Uterus (tissue), 4 donors: Measurements from ENCODE around the gene DEDD2. TPM values are rescaled to one million over a fixed set of nuclear protein-coding genes. Genes with fewer than 3 reads are reported as not detected.

Experiments
- DNase-seq, 2 donors: peaks; one replicate each; pipeline ENCODE4 v3.0.0-alpha.2; 2019 to 2020
- H3K27ac ChIP-seq, 2 donors: fragments of 200-600 bp; sonication (generic); 1 replicate in 1 of 2; 2 replicates in 1 of 2; pipeline ENCODE4 v1.5.1; 2016 to 2018
- H3K27me3 ChIP-seq, 2 donors: fragments of 200-600 bp; sonication (generic); one replicate each; pipeline ENCODE4 v1.5.1; 2018 to 2019; ENCODE audit warnings: control low read depth in 1 of 2
- H3K36me3 ChIP-seq, 2 donors: fragments of 200-600 bp; sonication (generic); one replicate each; pipeline ENCODE4 v1.5.1; 2019; ENCODE audit warnings: control low read depth in 1 of 2
- H3K4me1 ChIP-seq, 2 donors: fragments of 200-600 bp; sonication (generic); one replicate each; pipeline ENCODE4 v1.5.1; 2018 to 2019; ENCODE audit warnings: control low read depth in 1 of 2
- H3K4me3 ChIP-seq, 2 donors: fragments of 200-600 bp; sonication (generic); 1 replicate in 1 of 2; 2 replicates in 1 of 2; pipeline ENCODE4 v1.5.1; 2018 to 2019; ENCODE audit warnings: mild to moderate bottlenecking in 1 of 2
- H3K9me3 ChIP-seq, 2 donors: fragments of 200-600 bp; sonication (generic); one replicate each; pipeline ENCODE4 v1.5.1; 2019; ENCODE audit warnings: control low read depth in 1 of 2
- CTCF ChIP-seq, 4 experiments: fragments of 200-600 bp in 2 of 4; fragments of 450-650 bp in 2 of 4; sonication (generic) in 2 of 4; IDR thresholded peaks; one replicate each; pipeline ENCODE4 v1.5.1; 2016 to 2019; ENCODE audit warnings: antibody characterized with exemption in 4 of 4, mild to moderate bottlenecking in 2 of 4, moderate library complexity in 1 of 4
- POLR2A ChIP-seq, 2 donors: fragments of 450-650 bp; IDR thresholded peaks; one replicate each; pipeline ENCODE4 v1.6.1; 2016; ENCODE audit warnings: antibody characterized with exemption in 2 of 2, mild to moderate bottlenecking in 1 of 2, moderate library complexity in 1 of 2
- intact Hi-C: fragments of 100-400 bp; cut with DNase I; formaldehyde crosslinking; loops from one replicate; pipeline ENCODE4 v1.15.1; 2023; ENCODE audit warnings: low total_unique reads
- total RNA-seq, 4 donors: library from RNA; depleted of rRNA in 3 of 4; stranded (reverse); fragments of >200 nt in 3 of 4; gene quantifications; one replicate each; pipeline versions ENCODE4 v1.1.0 to v1.2.4, GENCODE V29; 2014 to 2023
- donor health status: DM: yes; HTN: yes; CAD: no.

Gene DEDD2
- total RNA-seq, 4 donors from 2014 or later = 8.2 to 127 (median 23.0) TPM

- intact Hi-C loops = no loop called here
- no peaks in the 10 kb centered on the region for H3K4me1 ChIP-seq
- no peak overlapping the region for H3K27ac ChIP-seq
- TF ChIP-seq CTCF (IDR thresholded peaks at IDR 0.05) (no peak), POLR2A (IDR thresholded peaks at IDR 0.05) (no peak)
- H3K4me3 ChIP-seq = no peak overlapping the region
- H3K9me3 ChIP-seq = no peaks in the 10 kb centered on the region
- no peak for DNase-seq
- no peaks in the 10 kb centered on the region for H3K27me3 ChIP-seq
- no peaks in the 10 kb centered on the region for H3K36me3 ChIP-seq
Measured at GRCh38 chr19:42154471-42155323, 62.8 kb downstream of the DEDD2 start.

GRCh38 chr19:42153672-42154433 lies 63.6 kb downstream of the DEDD2 start:
- Histone ChIP-seq H3K27ac (no peak overlapping the region), H3K4me3 (no peak overlapping the region), H3K27me3 (no peaks in the 10 kb centered on the region), H3K36me3 (no peaks in the 10 kb centered on the region), H3K9me3 (no peaks in the 10 kb centered on the region), H3K4me1 (no peaks in the 10 kb centered on the region)
- DNase-seq = no peak
- intact Hi-C loops = no loop called here
- TF ChIP-seq CTCF (IDR thresholded peaks at IDR 0.05) (no peak), POLR2A (IDR thresholded peaks at IDR 0.05) (no peak)

- H3K27ac ChIP-seq = no peak overlapping the region
- intact Hi-C loops = no loop called here
- no peaks in the 10 kb centered on the region for H3K36me3 ChIP-seq
- H3K9me3 ChIP-seq = no peaks in the 10 kb centered on the region
- no peak overlapping the region for H3K4me3 ChIP-seq
- no peak for TF ChIP-seq CTCF (IDR thresholded peaks at IDR 0.05)
- TF ChIP-seq POLR2A (IDR thresholded peaks at IDR 0.05) = no peak
- H3K4me1 ChIP-seq = no peaks in the 10 kb centered on the region
- no peaks in the 10 kb centered on the region for H3K27me3 ChIP-seq
- no peak for DNase-seq
Measured at GRCh38 chr19:42152910-42153671, 64.4 kb downstream of the DEDD2 start.

- Histone ChIP-seq H3K27ac (no peak overlapping the region), H3K36me3 (no peaks in the 10 kb centered on the region), H3K4me1 (no peaks in the 10 kb centered on the region), H3K9me3 (no peaks in the 10 kb centered on the region), H3K27me3 (no peaks in the 10 kb centered on the region), H3K4me3 (no peak overlapping the region)
- TF ChIP-seq CTCF (IDR thresholded peaks at IDR 0.05) = no peak
- no peak for TF ChIP-seq POLR2A (IDR thresholded peaks at IDR 0.05)
- no peak for DNase-seq
- intact Hi-C loops = no loop called here
Measured at GRCh38 chr19:42151782-42152684, 65.4 kb downstream of the DEDD2 start.
